GM19351 (cell line): ENCODE measurements around the gene COL15A1.

ENCODE experiments used
- ATAC-seq: cut with Tn5 transposase; IDR thresholded peaks from one replicate; pipeline ENCODE4 v1.9.1; 2021; ENCODE audit warnings: mild to moderate bottlenecking, moderate library complexity; ENCODE audit not compliant: unreplicated experiment

COL15A1 gene

DNA sequence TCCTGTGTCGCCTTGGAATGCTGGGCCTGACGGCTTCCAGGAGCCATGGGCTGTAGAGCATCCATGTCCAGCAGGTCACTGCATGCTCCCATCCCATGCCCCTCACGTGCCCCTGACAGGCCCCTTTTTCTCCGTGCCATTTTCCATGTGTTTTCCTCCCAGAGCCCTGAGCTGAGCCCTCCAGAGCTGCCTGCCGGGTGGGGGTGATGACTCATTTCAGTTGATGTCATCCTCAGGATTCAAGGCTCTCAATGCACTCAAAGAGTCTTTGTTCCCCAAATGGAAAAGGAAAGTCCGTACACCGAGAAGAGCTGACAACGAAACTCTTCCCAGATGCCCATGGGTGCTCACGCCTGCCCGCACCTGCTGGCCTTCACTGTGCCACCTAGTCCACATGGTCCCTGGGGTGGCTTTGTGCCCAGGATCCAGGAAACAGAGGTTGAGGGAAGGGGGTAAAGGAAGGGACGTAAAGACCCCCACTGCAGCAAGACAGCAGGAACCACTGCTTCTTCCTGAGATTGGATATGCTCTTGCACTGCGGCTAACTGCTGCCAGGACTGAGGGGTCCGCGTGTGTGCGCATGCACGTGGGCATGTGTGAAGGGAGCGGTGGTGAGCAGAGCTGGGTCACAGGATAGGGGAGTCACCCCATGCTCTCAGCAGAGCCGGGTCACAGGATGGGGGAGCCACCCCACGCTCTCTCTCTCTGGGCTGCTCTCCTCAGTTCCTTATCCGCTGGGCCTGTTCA, 27.6 kb downstream of the COL15A1 start:
- no peak for ATAC-seq

- no peak for ATAC-seq
Observed at GRCh38 chr9:98971915-98972223, 28.2 kb downstream of the COL15A1 start.

- no peak for ATAC-seq
Observed at GRCh38 chr9:98972716-98973115, 29.0 kb downstream of the COL15A1 start.

DNA sequence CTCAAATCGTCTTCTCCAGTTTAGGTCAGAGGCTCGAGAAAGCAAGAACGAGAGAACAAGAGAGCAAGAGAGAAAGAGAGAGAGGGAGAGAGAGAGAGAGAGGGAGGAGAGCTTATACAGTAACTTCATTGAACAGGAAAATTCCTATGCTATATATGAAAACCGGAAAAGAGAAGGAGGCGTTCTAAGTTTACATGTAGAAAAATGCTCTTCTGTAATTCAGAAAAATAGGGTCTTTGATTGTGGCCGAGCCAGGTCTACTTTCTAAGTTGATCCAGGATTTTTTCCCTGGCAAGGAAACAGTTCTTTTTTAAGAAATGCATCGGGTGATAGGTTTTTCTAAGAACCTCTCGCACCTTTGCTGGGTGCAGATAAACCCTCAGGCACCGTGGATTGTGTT, 29.5 kb downstream of the COL15A1 start:
- no peak for ATAC-seq

- ATAC-seq: no peak
Observed at GRCh38 chr9:98973576-98973975, 29.9 kb downstream of the COL15A1 start.

DNA sequence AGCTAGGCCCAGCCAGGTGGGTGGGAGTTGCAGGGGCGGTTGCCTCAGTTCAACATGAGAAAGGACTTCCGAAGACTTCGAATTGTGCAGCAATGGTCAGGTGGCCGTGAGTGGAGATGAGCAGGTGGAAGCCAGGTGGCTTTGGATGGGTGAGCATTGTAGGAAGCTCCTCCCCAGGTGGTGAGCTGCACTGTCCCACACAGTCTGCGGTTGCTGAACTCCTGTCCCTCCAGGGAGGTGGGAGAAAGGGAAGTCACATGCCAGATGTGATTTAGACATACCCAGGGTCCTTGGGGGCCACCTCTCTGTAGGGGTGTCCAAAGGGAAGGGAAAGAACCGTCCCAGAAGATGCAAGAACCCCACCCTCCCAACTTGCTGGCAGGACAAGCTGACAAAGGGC, 30.4 kb downstream of the COL15A1 start:
- ATAC-seq: no peak

DNA sequence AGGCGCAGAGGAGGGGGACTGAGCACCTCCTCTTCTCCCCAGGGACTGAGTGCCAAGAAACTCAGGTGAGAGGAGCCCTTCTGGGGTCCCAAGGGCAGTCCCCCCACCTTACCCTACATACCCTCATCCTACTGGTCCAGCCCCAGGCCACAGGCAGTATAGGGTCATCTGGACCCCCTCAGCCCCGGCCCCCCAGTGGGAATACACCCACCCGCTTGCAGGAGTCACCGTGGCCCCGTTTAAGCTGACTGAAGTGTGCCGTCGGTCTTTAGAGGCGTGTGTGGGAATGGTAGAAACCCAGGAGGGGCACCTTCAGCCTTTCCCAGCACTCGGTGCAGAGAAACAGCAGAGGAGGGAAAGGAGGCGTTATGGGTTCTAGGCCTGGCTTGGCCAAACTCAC, 30.8 kb downstream of the COL15A1 start:
- ATAC-seq: no peak

- ATAC-seq: peak; percentile 92
Observed at GRCh38 chr9:98974994-98975712, 31.4 kb downstream of the COL15A1 start.

DNA sequence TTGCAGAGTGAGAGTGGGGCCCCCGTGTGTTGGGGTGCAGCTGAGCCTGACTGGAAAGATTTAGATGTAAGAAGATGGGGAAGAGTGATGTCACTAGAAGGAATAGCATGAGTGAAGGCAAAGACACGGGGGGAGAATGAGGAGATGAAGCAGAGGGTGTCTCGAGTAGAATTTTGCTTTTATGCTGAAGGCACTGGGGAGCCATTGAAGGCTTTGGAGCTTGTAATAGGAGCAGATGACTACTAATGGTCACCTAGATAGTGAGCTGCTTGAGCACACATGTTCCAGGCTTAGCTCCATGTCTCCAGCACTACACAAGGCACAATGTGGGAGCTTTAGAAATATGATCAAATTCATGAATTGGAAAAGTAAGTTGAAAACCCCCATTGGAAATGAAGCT, 32.1 kb downstream of the COL15A1 start:
- ATAC-seq: no peak

- ATAC-seq: no peak
Observed at GRCh38 chr9:98977246-98977714, 33.6 kb downstream of the COL15A1 start.

GRCh38 chr9:98977813-98978212, 34.1 kb downstream of the COL15A1 start:
- no peak for ATAC-seq

- no peak for ATAC-seq
Observed at GRCh38 chr9:98978231-98978681, 34.5 kb downstream of the COL15A1 start.

- no peak for ATAC-seq
Observed at GRCh38 chr9:98980291-98980690, 36.6 kb downstream of the COL15A1 start.

DNA sequence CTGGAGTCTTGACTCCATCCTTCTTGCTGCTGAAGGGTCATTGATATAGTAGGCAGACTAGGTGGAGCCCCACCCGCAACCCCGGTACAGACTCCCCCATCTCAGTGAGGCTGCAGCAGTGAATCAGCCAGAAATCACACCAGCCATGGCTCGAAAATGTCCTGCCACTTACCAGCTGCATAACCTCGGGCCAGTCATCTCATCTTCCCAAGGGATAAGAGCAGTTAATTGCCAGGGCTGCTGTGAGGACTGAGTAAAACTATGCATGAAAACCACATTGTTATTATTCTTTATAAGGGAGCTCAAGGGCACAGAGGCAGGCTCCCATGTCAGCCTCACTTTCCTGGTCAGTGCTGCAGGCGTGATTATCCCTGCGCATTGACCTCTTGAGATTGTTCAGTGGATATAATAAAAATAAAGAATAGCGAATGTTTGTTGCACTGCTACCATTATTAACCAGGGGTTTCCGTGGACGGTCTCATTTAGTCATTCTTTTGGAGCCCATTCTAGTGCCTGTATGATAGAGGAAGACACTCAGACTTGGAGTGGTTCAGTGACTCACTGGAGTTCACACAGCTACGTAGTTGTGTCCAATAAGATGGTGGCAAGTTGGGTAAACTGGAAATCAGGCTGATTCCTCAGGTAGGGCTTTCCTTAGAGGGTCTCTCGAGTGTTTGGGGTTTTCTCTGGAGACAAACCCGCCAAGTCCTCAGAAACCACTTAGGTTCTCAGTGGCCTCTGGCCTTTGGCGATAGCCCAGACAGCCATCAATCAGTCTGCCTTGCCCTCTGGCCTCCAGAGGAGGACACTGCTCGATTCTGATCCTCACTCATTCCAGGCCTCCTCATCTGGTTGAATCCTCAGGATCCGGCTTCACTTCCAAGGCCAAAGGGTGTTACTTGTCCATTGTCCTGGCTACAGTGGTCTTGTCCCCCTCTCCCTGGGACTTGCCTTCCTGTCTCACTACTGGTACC, 39.9 kb downstream of the COL15A1 start:
- ATAC-seq: no peak

DNA sequence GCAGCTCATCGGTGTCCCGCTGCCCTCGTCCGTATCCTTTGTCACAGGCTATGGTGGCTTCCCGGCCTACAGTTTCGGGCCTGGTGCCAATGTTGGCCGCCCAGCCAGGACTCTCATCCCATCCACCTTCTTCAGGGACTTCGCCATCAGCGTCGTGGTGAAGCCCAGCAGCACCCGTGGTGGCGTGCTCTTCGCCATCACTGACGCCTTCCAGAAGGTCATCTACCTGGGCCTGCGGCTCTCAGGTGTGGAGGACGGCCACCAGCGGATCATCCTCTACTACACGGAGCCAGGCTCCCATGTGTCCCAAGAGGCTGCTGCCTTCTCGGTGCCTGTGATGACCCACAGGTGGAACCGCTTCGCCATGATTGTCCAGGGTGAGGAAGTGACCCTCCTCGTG, 41.9 kb downstream of the COL15A1 start:
- no peak for ATAC-seq

DNA sequence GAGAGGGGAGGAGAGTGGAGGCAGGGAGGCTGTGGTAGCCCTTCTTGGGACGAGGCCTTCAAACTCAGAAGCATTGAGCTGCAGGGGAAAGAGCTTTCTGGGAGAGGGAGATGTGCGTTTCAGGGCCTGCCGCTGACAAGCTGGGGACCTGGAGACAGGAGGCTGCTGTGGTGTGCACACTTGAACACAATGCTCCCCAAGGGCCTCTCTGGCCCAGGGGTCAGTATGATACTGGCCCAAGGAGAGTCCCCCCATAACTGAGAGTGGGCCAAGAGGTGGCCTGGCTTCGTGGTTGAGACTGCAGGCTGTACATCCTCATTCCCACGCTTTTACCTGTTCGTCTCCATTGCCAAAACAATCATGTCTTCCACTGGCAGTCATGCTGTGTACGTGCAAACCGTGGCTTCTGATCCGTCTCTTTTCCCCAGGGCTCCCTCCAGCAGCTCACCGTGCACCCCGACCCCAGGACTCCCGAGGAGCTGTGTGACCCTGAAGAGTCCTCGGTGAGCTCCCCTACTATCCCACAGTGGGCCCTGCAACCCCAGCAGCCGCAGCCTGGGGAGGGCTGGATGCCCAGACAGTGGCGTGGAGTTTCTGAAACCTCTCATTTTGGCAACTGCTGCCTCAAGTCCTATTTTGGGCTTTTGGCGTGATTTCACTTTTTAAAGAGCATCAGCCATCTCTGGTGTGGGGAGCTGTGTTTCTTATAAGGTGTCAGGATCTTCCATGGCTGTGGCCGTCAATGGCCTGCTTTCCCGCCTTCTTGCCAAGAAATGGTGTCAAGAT, 43.4 kb downstream of the COL15A1 start:
- ATAC-seq: no peak

- no peak for ATAC-seq
Observed at GRCh38 chr9:98989036-98990000, 45.6 kb downstream of the COL15A1 start.

- no peak for ATAC-seq
Observed at GRCh38 chr9:98990181-98990870, 46.6 kb downstream of the COL15A1 start.
